Left lung (tissue), 10 donors: ENCODE measurements around the gene AKAP9. TPM values are rescaled to one million over a fixed set of nuclear protein-coding genes. Genes with fewer than 3 reads are reported as not detected.

Source experiments
- ATAC-seq: fragments of 200-7000 bp; cut with Tn5 transposase; one replicate; pipeline ENCODE4 v1.9.1; 2020; ENCODE audit warnings: moderate library complexity
- DNase-seq, 4 donors: peaks; one replicate each; pipeline ENCODE4 v3.0.0-alpha.2; 2013 to 2020
- H3K27ac ChIP-seq, 2 donors: fragments of 200-600 bp; sonication (generic) in 1 of 2; one replicate each; pipeline versions ENCODE4 v1.5.0 to v1.8.0; 2020 to 2021
- H3K27me3 ChIP-seq, 2 donors: fragments of 200-600 bp; sonication (generic) in 1 of 2; one replicate each; pipeline versions ENCODE4 v1.5.0 to v1.8.0; 2020 to 2021
- H3K36me3 ChIP-seq, 2 donors: fragments of 200-600 bp; sonication (generic) in 1 of 2; one replicate each; pipeline versions ENCODE4 v1.5.0 to v1.8.0; 2020 to 2021
- H3K4me1 ChIP-seq, 2 donors: fragments of 200-600 bp; one replicate each; pipeline ENCODE4 v1.8.0; 2021
- H3K4me3 ChIP-seq, 2 donors: fragments of 200-600 bp; sonication (generic) in 1 of 2; one replicate each; pipeline versions ENCODE4 v1.5.0 to v1.8.0; 2020 to 2021; ENCODE audit warnings: mild to moderate bottlenecking in 1 of 2
- H3K9me3 ChIP-seq, 2 donors: fragments of 200-600 bp; sonication (generic) in 1 of 2; one replicate each; pipeline versions ENCODE4 v1.5.0 to v1.8.0; 2020 to 2021
- intact Hi-C, 2 donors: fragments of 100-400 bp; cut with DNase I; formaldehyde crosslinking; loops; one replicate each; pipeline versions ENCODE4 v1.11.2 to v1.14.2; 2022
- polyA plus RNA-seq, 6 donors: library from polyadenylated mRNA; unstranded; fragments of 120-200 nt; gene quantifications; one replicate each; pipeline ENCODE4 v1.2.1, GENCODE V29; 2013; ENCODE audit not compliant: insufficient read length in 6 of 6
- total RNA-seq, 2 donors: library from RNA; stranded (reverse); fragmentation: NEBNext Ultra II Directional; extraction: Animal tissue kit (Norgen Biotek cat#: 25700); gene quantifications; one replicate each; pipeline ENCODE4 v1.2.1, GENCODE V29; 2021
- TF ChIP-seq, protein P1 (sequence below), 2 donors: fragments of 200-600 bp; sonication (generic) in 1 of 2; IDR thresholded peaks; one replicate each; pipeline versions ENCODE4 v1.5.0 to v1.8.0; 2021; ENCODE audit warnings: antibody characterized with exemption in 2 of 2
- donor health status: DM: no; HTN: yes; CAD: no.
- donor health status: DM: no; HTN: no; CAD: no.

The AKAP9 gene
- total and polyA plus RNA-seq, 8 donors: 57.5 to 105 (median 88.9) TPM

GRCh38 chr7:91894781-91895480 lies 45.7 kb upstream of the AKAP9 start:
- TF ChIP-seq, protein P1, sequence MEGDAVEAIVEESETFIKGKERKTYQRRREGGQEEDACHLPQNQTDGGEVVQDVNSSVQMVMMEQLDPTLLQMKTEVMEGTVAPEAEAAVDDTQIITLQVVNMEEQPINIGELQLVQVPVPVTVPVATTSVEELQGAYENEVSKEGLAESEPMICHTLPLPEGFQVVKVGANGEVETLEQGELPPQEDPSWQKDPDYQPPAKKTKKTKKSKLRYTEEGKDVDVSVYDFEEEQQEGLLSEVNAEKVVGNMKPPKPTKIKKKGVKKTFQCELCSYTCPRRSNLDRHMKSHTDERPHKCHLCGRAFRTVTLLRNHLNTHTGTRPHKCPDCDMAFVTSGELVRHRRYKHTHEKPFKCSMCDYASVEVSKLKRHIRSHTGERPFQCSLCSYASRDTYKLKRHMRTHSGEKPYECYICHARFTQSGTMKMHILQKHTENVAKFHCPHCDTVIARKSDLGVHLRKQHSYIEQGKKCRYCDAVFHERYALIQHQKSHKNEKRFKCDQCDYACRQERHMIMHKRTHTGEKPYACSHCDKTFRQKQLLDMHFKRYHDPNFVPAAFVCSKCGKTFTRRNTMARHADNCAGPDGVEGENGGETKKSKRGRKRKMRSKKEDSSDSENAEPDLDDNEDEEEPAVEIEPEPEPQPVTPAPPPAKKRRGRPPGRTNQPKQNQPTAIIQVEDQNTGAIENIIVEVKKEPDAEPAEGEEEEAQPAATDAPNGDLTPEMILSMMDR (IDR thresholded peaks at IDR 0.05): no peak
- ATAC-seq (no peak), DNase-seq (peak in 1 of 4 donors; percentile 26)
- no peaks in the 10 kb centered on the region for H3K9me3 ChIP-seq
- H3K27ac ChIP-seq: no peak overlapping the region
- no peaks in the 10 kb centered on the region for H3K27me3 ChIP-seq
- intact Hi-C loops: no loop called here
- H3K4me3 ChIP-seq: no peak overlapping the region
- H3K4me1 ChIP-seq: no peaks in the 10 kb centered on the region
- no peaks in the 10 kb centered on the region for H3K36me3 ChIP-seq

GRCh38 chr7:91898240-91898992 lies 42.2 kb upstream of the AKAP9 start:
- Histone ChIP-seq H3K27ac (no peak overlapping the region), H3K4me1 (no peaks in the 10 kb centered on the region), H3K4me3 (no peak overlapping the region), H3K27me3 (no peaks in the 10 kb centered on the region), H3K36me3 (no peaks in the 10 kb centered on the region), H3K9me3 (no peaks in the 10 kb centered on the region)
- TF ChIP-seq, protein P1 (IDR thresholded peaks at IDR 0.05): no peak
- ATAC-seq (no peak), DNase-seq (no peak)
- intact Hi-C loops: no loop called here

- no peaks in the 10 kb centered on the region for H3K36me3 ChIP-seq
- DNase-seq (no peak), ATAC-seq (no peak)
- H3K27me3 ChIP-seq: no peaks in the 10 kb centered on the region
- H3K4me3 ChIP-seq: no peak overlapping the region
- H3K4me1 ChIP-seq: no peaks in the 10 kb centered on the region
- intact Hi-C loops: no loop called here
- no peak overlapping the region for H3K27ac ChIP-seq
- TF ChIP-seq, protein P1 (IDR thresholded peaks at IDR 0.05): no peak
- H3K9me3 ChIP-seq: no peaks in the 10 kb centered on the region
Observed at GRCh38 chr7:91899563-91899962, 41.1 kb upstream of the AKAP9 start.

- DNase-seq: no peak
- intact Hi-C loops: no loop called here
- H3K27me3 ChIP-seq: no peaks in the 10 kb centered on the region
- no peak for ATAC-seq
- H3K4me1 ChIP-seq: no peaks in the 10 kb centered on the region
- H3K4me3 ChIP-seq: no peak overlapping the region
- no peaks in the 10 kb centered on the region for H3K36me3 ChIP-seq
- no peaks in the 10 kb centered on the region for H3K9me3 ChIP-seq
- H3K27ac ChIP-seq: no peak overlapping the region
- TF ChIP-seq, protein P1 (IDR thresholded peaks at IDR 0.05): no peak
Observed at GRCh38 chr7:91910171-91910570, 30.5 kb upstream of the AKAP9 start.

DNA sequence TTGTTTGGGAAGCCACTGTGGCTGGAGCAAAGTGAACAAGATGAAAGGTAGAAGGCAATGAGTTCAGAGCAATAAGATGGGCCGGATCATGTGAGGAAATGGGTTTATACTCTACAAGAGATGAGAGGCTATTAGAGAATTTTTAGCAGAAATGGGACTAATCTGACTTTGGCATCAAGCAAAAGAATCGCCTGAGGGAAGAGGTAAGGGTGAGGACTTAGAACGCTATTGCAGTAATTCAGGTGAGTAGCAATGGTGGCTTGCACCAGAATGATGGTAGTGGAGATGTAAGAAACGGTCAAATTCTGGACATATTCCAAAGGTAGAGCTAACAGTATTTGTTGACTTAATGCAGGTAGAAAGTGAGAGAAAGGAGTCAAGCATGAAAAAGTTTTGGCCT lies 29.5 kb upstream of the AKAP9 start:
- H3K9me3 ChIP-seq: no peaks in the 10 kb centered on the region

More for the DNA sequence above, 29.5 kb upstream of the AKAP9 start:
- TF ChIP-seq, protein P1 (IDR thresholded peaks at IDR 0.05): no peak
- DNase-seq (no peak), ATAC-seq (no peak)
- Histone ChIP-seq H3K27ac (no peak overlapping the region), H3K36me3 (no peaks in the 10 kb centered on the region), H3K4me1 (no peaks in the 10 kb centered on the region), H3K4me3 (no peak overlapping the region), H3K27me3 (no peaks in the 10 kb centered on the region)
- intact Hi-C loops: no loop called here
